ENCODE results near the gene KCND2.

The KCND2 gene

GRCh38 chr7:120412139-120413050 lies 139.4 kb downstream of the KCND2 start:
- DNase-seq (ENCODE audit: low spot score) = no peak

- no peak for DNase-seq (ENCODE audit: low spot score)
Measured at GRCh38 chr7:120413164-120413563, 140.2 kb downstream of the KCND2 start.

GRCh38 chr7:120417244-120417979 lies 144.4 kb downstream of the KCND2 start:
- no peak for DNase-seq (ENCODE audit: low spot score)

- DNase-seq (ENCODE audit: low spot score) = no peak
Measured at GRCh38 chr7:120421151-120421651, 148.2 kb downstream of the KCND2 start.

GRCh38 chr7:120431016-120431415 lies 158.0 kb downstream of the KCND2 start:
- DNase-seq (ENCODE audit: low spot score) = no peak

- no peak for DNase-seq (ENCODE audit: low spot score)
Measured at GRCh38 chr7:120436487-120437060, 163.6 kb downstream of the KCND2 start.

- DNase-seq (ENCODE audit: low spot score) = no peak
Measured at GRCh38 chr7:120441850-120442249, 168.9 kb downstream of the KCND2 start.

- no peak for DNase-seq (ENCODE audit: low spot score)
Measured at GRCh38 chr7:120442838-120443237, 169.9 kb downstream of the KCND2 start.

GRCh38 chr7:120444650-120445049 lies 171.7 kb downstream of the KCND2 start:
- no peak for DNase-seq (ENCODE audit: low spot score)

- no peak for DNase-seq (ENCODE audit: low spot score)
Measured at GRCh38 chr7:120445276-120445675, 172.3 kb downstream of the KCND2 start.

- DNase-seq (ENCODE audit: low spot score) = no peak
Measured at GRCh38 chr7:120452665-120453064, 179.7 kb downstream of the KCND2 start.

GRCh38 chr7:120456699-120457098 lies 183.7 kb downstream of the KCND2 start:
- no peak for DNase-seq (ENCODE audit: low spot score)

GRCh38 chr7:120460949-120461348 lies 188.0 kb downstream of the KCND2 start:
- no peak for DNase-seq (ENCODE audit: low spot score)

GRCh38 chr7:120462991-120463390 lies 190.0 kb downstream of the KCND2 start:
- no peak for DNase-seq (ENCODE audit: low spot score)

GRCh38 chr7:120464104-120464503 lies 191.1 kb downstream of the KCND2 start:
- no peak for DNase-seq (ENCODE audit: low spot score)

GRCh38 chr7:120467676-120468075 lies 194.7 kb downstream of the KCND2 start:
- DNase-seq (ENCODE audit: low spot score) = no peak

- DNase-seq (ENCODE audit: low spot score) = no peak
Measured at GRCh38 chr7:120468611-120469010, 195.6 kb downstream of the KCND2 start.

- DNase-seq (ENCODE audit: low spot score) = no peak
Measured at GRCh38 chr7:120472892-120473291, 199.9 kb downstream of the KCND2 start.

GRCh38 chr7:120473352-120473751 lies 200.4 kb downstream of the KCND2 start:
- no peak for DNase-seq (ENCODE audit: low spot score)

GRCh38 chr7:120475994-120476393 lies 203.0 kb downstream of the KCND2 start:
- DNase-seq (ENCODE audit: low spot score) = no peak

- DNase-seq (ENCODE audit: low spot score) = no peak
Measured at GRCh38 chr7:120480472-120480871, 207.5 kb downstream of the KCND2 start.

GRCh38 chr7:120480930-120481329 lies 208.0 kb downstream of the KCND2 start:
- no peak for DNase-seq (ENCODE audit: low spot score)

GRCh38 chr7:120486164-120486563 lies 213.2 kb downstream of the KCND2 start:
- DNase-seq (ENCODE audit: low spot score) = no peak
